A673 (cell line): ENCODE results near the gene CLCN7. TPM values are rescaled to one million over a fixed set of nuclear protein-coding genes. Genes with fewer than 3 reads are reported as not detected.
"Not testable (repeated sequence)": the region's sequence is repeated elsewhere in the genome, so short reads cannot be mapped to it uniquely, and the experiment has no call there.

Experiments used
- BruUV-seq: library from RNA; stranded (reverse); fragments of 400-500 nt; replicated peaks from 2 replicates; lab custom pipeline; 2021; lab: Mats Ljungman, UMichigan
- CTCF ChIA-PET: fragments of 300-600 bp; sonication (Branson Sonifier 250); formaldehyde crosslinking; loops from one replicate; lab custom pipeline; 2022; ENCODE audit warnings: antibody characterized with exemption; lab: Charles Lee
- POLR2A ChIA-PET: fragments of 300-600 bp; sonication (Branson Sonifier 250); formaldehyde crosslinking; loops from one replicate; lab custom pipeline; 2022; ENCODE audit warnings: antibody characterized with exemption; ENCODE audit not compliant: low non-redundant PET; lab: Charles Lee
- DNase-seq: peaks from one replicate; pipeline ENCODE4 v3.0.0-alpha.2; 2015; ENCODE audit warnings: low spot score
- H3K27ac ChIP-seq: fragments of 200-600 bp; sonication (generic); 2 replicates; pipeline ENCODE4 v1.5.1; 2016; ENCODE audit warnings: mixed run types, low read depth, mild to moderate bottlenecking, mixed read lengths, antibody characterized with exemption, low read length; ENCODE audit not compliant: poor library complexity, severe bottlenecking
- H3K27me3 ChIP-seq: fragments of 200-600 bp; sonication (generic); replicated peaks from 2 replicates; pipeline ENCODE4 v1.6.1; 2017; ENCODE audit warnings: mixed run types, low read depth, mild to moderate bottlenecking, mixed read lengths, antibody characterized with exemption, low read length; ENCODE audit not compliant: insufficient read depth, poor library complexity
- H3K36me3 ChIP-seq: fragments of 200-600 bp; sonication (generic); 2 replicates; pipeline ENCODE4 v1.6.1; 2016; ENCODE audit warnings: mixed run types, mild to moderate bottlenecking, mixed read lengths, antibody characterized with exemption, low read length; ENCODE audit not compliant: insufficient read depth, poor library complexity, severe bottlenecking
- H3K4me1 ChIP-seq: fragments of 200-600 bp; sonication (generic); 2 replicates; pipeline ENCODE4 v1.6.1; 2017; ENCODE audit warnings: mixed run types, mild to moderate bottlenecking, mixed read lengths, antibody characterized with exemption, low read length; ENCODE audit not compliant: insufficient read depth, poor library complexity, severe bottlenecking
- H3K4me3 ChIP-seq: fragments of 200-600 bp; sonication (generic); 2 replicates; pipeline ENCODE4 v1.5.1; 2016; ENCODE audit warnings: low read depth, mixed run types, mild to moderate bottlenecking, mixed read lengths, low read length; ENCODE audit not compliant: poor library complexity, severe bottlenecking
- H3K9me3 ChIP-seq: fragments of 200-600 bp; sonication (generic); 2 replicates; pipeline ENCODE4 v1.6.1; 2016; ENCODE audit warnings: mixed run types, low read depth, mild to moderate bottlenecking, mixed read lengths, antibody characterized with exemption, low read length; ENCODE audit not compliant: poor library complexity, severe bottlenecking
- CTCF ChIP-seq: fragments of 300-800, 200-600 bp; sonication (generic); conservative IDR thresholded peaks from 2 replicates; pipeline ENCODE4 v1.5.1; 2017; ENCODE audit warnings: low read depth, mild to moderate bottlenecking, antibody characterized with exemption, low read length, moderate library complexity, mixed read lengths
- EZH2 ChIP-seq: fragments of 200-600 bp; sonication (generic); IDR thresholded peaks from 2 replicates; pipeline ENCODE4 v1.6.1; 2017; ENCODE audit warnings: borderline replicate concordance, low read depth, mild to moderate bottlenecking, mixed read lengths, antibody characterized with exemption, low read length; ENCODE audit not compliant: poor library complexity, severe bottlenecking
- intact Hi-C: fragments of 100-400 bp; cut with micrococcal nuclease; formaldehyde crosslinking; loops from one replicate; pipeline ENCODE4 v1.10.0; 2022; ENCODE audit not compliant: unreplicated experiment
- total RNA-seq: library from RNA; stranded (reverse); gene quantifications from 2 replicates; pipeline ENCODE4 v1.2.3, GENCODE V29; 2021

CLCN7 gene
- total RNA-seq, 1 experiment from 2014 or later = 89.3 TPM

- TF ChIP-seq CTCF = no peak
- no peak for TF ChIP-seq EZH2
- intact Hi-C loops = no loop called here
- H3K27me3 ChIP-seq = no peaks in the 10 kb centered on the region
- ChIA-PET CTCF (no interaction called here), POLR2A (no interaction called here)
- H3K9me3 ChIP-seq = no peaks in the 10 kb centered on the region
- no peaks in the 10 kb centered on the region for H3K36me3 ChIP-seq
- no peak overlapping the region for H3K27ac ChIP-seq
- no peaks in the 10 kb centered on the region for H3K4me1 ChIP-seq
- no TSS peak for BruUV-seq
- no peak for DNase-seq
- H3K4me3 ChIP-seq = no peak overlapping the region
These were observed 7.3 kb upstream of the CLCN7 start for GRCh38 chr16:1481906-1482835.

- CTCF ChIA-PET, BruUV-seq, POLR2A ChIA-PET, H3K9me3 ChIP-seq, H3K4me3 ChIP-seq, DNase-seq, H3K27me3 ChIP-seq, H3K36me3 ChIP-seq, H3K27ac ChIP-seq, intact Hi-C loops, H3K4me1 ChIP-seq: not testable (repeated sequence)
These were observed 4.1 kb upstream of the CLCN7 start for GRCh38 chr16:1478937-1479336.

- no peak overlapping the region for H3K4me3 ChIP-seq
- ChIA-PET POLR2A (no interaction called here), CTCF (no interaction called here)
- intact Hi-C loops = no loop called here
- no peak for DNase-seq
- TF ChIP-seq CTCF = no peak
- no peak for TF ChIP-seq EZH2
- H3K27me3 ChIP-seq = no peaks in the 10 kb centered on the region
- no TSS peak for BruUV-seq
- peaks cover 11% of the 10 kb centered on the region for H3K4me1 ChIP-seq
- no peaks in the 10 kb centered on the region for H3K9me3 ChIP-seq
- no peaks in the 10 kb centered on the region for H3K36me3 ChIP-seq
- H3K27ac ChIP-seq = no peak overlapping the region
These were observed 2.2 kb upstream of the CLCN7 start for GRCh38 chr16:1477033-1477432.
